Mononuclear cell (primary cell): Measurements from ENCODE around the gene SLC9A7. TPM values are rescaled to one million over a fixed set of nuclear protein-coding genes. Genes with fewer than 3 reads are reported as not detected.

Source experiments
- H3K27me3 ChIP-seq: 2 replicates; pipeline ENCODE4 v1.6.0; 2011; ENCODE audit warnings: low read length, control low read depth; ENCODE audit not compliant: insufficient read depth
- H3K4me1 ChIP-seq: 2 replicates; pipeline ENCODE4 v1.5.1; 2011; ENCODE audit warnings: mild to moderate bottlenecking, low read length, control low read depth; ENCODE audit not compliant: insufficient read depth
- H3K4me3 ChIP-seq: 2 replicates; pipeline ENCODE4 v1.5.1; 2011; ENCODE audit warnings: mild to moderate bottlenecking, low read length, moderate library complexity
- H3K9me3 ChIP-seq: 2 replicates; pipeline ENCODE4 v1.5.1; 2011; ENCODE audit warnings: low read depth, mild to moderate bottlenecking, control low read depth, low read length
- total RNA-seq: library from RNA; depleted of rRNA; stranded (reverse); fragments of >200 nt; gene quantifications from one replicate; pipeline ENCODE4 v1.2.3, GENCODE V29; 2012

SLC9A7 gene
- total RNA-seq, 1 donor = 12.5 TPM

DNA sequence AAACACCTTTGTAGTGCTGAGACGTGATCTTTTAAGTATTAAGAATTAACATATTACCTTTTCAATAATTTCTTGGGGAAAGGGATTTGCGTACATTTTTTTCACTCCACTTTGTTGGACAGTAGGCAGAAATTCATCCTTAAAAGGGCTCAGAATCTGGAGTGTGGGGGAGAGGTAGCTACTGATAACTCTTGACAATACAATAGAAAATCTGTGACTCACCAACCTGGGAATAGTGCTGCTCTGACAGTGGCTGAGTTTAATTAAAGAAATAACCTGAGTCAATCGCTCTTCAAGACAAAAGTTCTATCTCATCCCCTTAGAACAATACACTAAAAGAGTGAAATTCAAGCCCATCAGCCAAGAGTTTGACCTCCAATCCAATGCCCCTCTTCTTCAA, 60.2 kb downstream of the SLC9A7 start:
- H3K9me3 ChIP-seq = no peaks in the 10 kb centered on the region
- no peaks in the 10 kb centered on the region for H3K27me3 ChIP-seq
- no peak overlapping the region for H3K4me3 ChIP-seq
- H3K4me1 ChIP-seq = no peaks in the 10 kb centered on the region

DNA sequence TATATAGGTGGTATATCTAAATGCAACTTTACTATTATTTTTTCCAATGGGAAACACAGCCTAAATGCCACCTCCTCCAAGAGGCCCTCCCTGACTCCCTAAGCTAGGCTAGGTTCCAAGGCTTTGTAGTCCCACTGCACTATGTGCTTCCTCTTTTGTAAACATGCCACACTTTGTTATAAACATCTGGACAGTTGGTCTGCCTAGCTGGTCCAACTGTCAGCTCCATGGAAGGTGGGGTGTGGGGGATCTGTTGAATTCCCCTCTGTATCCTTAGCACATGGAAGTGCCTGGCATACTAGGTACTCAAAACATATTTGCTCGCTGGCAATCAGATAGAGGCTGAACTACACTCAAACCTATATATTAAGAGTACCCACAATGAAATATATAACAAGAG, 63.4 kb downstream of the SLC9A7 start:
- H3K4me3 ChIP-seq = no peak overlapping the region
- H3K4me1 ChIP-seq = no peaks in the 10 kb centered on the region
- H3K27me3 ChIP-seq = no peaks in the 10 kb centered on the region
- H3K9me3 ChIP-seq = no peaks in the 10 kb centered on the region

DNA sequence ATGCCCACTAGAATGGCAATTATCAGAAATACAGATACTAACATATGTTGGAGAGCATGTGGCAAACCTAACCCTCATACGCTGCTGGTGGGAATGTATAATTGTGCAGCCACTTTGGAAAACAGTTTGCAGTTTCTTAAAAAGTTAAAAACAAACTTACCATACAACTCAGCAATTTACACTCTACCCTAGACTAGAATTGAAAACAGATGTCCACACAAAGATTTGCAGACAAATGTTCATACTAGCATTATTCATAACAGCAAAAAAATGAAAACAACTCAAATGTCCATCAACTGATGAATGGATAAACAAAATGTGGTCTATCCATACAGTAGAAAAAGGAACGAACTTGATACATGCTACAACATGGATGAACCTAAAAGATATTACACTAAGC, 64.4 kb downstream of the SLC9A7 start:
- H3K4me3 ChIP-seq = no peak overlapping the region
- H3K4me1 ChIP-seq = no peaks in the 10 kb centered on the region
- no peaks in the 10 kb centered on the region for H3K27me3 ChIP-seq
- no peaks in the 10 kb centered on the region for H3K9me3 ChIP-seq

DNA sequence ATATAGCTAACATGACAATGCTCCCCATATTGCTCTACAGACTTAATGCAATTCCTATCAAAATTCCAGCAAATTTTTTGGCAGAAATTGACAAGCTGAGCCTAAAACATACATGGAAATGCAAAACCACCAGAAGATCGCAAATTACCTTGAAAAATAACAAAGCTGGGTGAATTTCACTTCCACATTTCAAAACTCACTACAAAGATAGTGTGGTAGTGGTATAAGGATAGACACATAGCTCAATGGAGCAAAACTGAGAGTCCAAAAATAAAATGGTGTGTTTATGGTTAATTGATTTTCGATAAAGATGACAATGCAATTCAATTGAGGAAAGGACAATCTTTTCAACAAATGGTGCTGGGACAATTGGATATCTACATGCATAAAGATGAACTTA, 65.8 kb downstream of the SLC9A7 start:
- Histone ChIP-seq H3K27me3 (no peaks in the 10 kb centered on the region), H3K4me1 (no peaks in the 10 kb centered on the region), H3K4me3 (no peak overlapping the region), H3K9me3 (no peaks in the 10 kb centered on the region)

DNA sequence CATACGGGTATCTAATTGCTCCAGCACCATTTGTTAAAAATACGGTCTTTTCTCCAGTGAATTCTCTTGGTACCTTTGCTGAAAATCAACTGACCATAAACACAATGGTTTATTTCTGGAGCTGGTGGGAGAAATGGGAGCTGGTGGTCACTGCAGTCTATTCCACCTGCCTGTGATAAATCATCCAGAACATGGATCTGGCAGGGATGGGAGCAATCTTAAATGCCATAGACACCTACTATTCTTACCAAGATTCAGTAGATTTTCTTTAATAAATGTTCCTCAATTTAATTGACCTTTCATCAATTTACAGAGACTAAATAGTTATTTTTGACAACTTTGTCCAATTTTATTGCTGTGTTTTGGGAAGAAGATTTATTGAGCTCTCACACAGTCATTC, 68.1 kb downstream of the SLC9A7 start:
- Histone ChIP-seq H3K4me3 (no peak overlapping the region), H3K9me3 (no peaks in the 10 kb centered on the region), H3K4me1 (no peaks in the 10 kb centered on the region), H3K27me3 (no peaks in the 10 kb centered on the region)

DNA sequence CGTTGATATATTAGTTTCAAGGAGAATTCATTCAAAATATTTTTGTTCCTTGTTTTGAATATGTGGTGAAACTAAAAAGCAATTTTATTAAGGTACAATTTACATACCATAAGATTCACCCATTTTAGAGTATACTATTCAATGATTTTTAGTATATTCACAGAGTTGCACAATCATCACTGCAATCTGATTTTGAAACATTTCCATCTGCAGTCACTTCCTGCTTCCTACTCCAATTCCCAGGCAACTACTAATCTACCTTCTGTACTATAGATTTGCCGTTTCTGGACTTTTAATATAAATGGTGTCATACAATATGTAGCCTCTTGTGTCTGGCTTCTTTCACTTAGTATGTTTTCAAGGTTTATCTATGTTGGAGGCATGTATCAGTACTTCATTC, 71.3 kb downstream of the SLC9A7 start:
- Histone ChIP-seq H3K9me3 (no peaks in the 10 kb centered on the region), H3K27me3 (no peaks in the 10 kb centered on the region), H3K4me3 (no peak overlapping the region), H3K4me1 (no peaks in the 10 kb centered on the region)

DNA sequence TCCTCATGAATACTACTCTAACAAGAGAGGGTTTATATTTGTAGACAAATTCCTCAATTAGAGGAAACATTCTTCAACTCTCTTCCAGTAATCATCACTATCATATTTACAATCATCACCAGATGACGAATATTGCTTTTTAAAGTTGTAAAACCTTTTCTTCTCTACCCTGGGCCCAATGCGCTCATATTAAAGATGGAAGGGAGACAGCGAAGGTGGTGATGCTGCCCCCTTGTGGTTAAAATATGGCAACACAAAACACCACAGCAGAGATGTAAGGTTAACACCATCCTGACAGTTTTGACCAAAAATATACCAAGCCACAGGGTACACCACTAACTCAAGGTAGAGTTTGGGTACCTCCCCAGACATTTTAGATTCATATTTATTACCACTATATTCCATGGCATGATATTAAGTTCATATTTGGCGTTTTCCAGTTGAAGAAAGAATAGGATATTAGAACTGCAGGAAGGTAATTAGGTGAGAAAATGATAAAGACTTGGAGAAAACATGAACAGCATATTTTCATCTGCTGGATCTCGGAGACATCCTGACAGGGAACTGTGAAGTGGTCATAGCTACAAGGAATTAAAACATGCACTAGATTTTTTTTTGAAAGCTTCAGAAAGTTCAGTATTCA, 72.8 kb downstream of the SLC9A7 start:
- Histone ChIP-seq H3K9me3 (no peaks in the 10 kb centered on the region), H3K4me3 (no peak overlapping the region), H3K27me3 (no peaks in the 10 kb centered on the region), H3K4me1 (no peaks in the 10 kb centered on the region)

DNA sequence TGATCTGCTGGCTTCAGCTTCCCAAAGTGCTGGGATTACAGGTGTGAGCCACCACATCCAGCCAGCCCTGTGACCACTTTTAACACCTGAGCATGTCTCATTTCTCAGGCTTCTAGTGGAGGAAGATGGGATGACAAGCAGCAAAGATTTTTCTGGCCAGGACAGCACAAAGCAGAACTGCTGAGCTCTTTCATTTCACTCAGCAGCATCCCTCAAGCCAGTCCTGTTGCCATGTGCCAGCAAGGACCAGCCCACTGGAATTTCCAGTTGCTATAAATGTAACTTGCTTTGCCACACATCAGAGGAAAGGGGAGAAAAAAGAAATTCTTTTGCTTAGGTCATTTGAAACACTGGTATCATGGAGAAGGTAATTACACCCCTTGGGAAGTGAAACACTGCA, 75.9 kb downstream of the SLC9A7 start:
- Histone ChIP-seq H3K27me3 (no peaks in the 10 kb centered on the region), H3K9me3 (no peaks in the 10 kb centered on the region), H3K4me3 (no peak overlapping the region), H3K4me1 (no peaks in the 10 kb centered on the region)

DNA sequence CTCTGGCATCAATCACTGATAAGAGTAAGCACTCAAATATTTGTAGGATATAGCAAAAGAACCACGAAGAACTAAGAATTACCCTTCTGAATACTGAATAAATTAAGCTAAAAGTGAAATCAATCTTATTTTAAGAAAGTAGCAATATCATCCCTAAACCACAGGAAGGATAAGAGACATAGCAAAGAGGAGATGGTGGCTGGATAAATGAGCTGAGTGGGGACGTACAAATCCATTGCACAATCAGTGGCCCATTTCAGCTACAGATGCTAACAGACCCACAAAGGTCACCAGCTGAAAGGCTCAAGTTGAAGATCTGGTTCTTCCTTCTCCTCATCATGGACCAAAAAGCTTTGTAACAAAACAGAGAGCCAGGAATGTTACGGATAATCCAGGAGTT, 77.1 kb downstream of the SLC9A7 start:
- Histone ChIP-seq H3K27me3 (no peaks in the 10 kb centered on the region), H3K4me1 (peaks cover 3% of the 10 kb centered on the region), H3K4me3 (no peak overlapping the region), H3K9me3 (no peaks in the 10 kb centered on the region)

DNA sequence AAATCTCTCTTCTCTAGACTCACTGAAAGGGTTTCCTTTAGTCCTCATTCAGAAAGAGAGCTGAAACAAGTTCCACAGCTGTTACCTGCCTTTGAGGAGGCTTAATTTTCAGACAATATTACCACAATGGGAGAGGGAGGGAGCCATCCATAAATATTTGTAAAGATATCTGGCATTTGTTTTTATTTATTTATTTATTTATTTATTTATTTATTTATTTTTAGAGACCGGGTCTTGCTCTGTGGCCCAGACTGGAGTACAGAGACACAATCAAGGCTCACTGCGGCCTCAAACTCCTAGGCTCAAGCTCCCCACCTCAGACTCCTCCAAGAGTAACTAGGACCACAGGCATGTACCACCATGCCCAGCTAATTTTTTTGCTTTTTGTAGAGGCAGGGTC, 80.7 kb downstream of the SLC9A7 start:
- H3K27me3 ChIP-seq = no peaks in the 10 kb centered on the region
- H3K4me1 ChIP-seq = peaks cover 6% of the 10 kb centered on the region
- no peaks in the 10 kb centered on the region for H3K9me3 ChIP-seq
- no peak overlapping the region for H3K4me3 ChIP-seq

DNA sequence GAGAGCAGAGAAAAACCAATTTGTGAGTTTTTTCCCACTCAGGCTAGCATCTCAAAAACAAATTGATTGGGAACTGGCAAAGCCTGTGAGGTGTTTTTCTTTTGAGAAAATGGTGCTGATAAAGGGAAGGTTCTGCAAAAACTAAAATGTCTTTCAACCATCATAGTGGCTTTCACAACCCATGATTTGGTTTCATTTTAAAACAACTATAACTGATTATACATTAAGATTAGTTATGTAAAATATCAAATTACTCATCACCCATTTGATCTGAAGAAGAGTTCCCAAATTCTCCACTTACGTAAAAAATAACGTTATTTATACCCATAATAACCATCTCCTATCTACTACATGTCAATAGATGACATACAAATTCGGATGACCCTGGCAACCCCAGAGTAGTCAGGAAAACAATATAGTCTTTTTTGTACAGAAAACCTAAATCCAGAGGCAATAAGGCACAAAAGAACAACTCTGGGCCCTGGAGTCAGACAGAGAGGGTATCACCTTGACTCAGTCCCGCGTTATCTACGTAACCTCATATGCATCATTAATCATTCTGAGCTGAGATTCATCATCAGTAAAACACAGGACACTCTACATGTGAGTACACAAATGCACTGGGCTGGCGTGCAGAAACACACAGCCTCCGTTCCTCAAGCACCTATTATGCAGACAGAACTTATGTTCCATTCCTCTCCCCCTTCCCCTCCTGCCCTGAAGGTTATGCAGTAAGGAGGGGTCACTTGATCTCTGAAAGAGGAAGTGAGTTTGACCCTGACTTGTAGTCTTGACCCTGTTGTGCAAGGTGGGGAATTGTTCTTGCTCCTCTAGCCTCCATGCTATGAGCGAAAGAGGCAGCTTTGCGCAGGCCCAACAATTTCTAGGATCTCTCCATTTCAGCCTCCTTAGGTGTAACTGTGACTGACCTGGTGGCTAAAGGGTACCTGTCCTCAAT, 82.2 kb downstream of the SLC9A7 start:
- Histone ChIP-seq H3K9me3 (no peaks in the 10 kb centered on the region), H3K4me3 (no peak overlapping the region), H3K4me1 (peaks cover 6% of the 10 kb centered on the region), H3K27me3 (no peaks in the 10 kb centered on the region)

DNA sequence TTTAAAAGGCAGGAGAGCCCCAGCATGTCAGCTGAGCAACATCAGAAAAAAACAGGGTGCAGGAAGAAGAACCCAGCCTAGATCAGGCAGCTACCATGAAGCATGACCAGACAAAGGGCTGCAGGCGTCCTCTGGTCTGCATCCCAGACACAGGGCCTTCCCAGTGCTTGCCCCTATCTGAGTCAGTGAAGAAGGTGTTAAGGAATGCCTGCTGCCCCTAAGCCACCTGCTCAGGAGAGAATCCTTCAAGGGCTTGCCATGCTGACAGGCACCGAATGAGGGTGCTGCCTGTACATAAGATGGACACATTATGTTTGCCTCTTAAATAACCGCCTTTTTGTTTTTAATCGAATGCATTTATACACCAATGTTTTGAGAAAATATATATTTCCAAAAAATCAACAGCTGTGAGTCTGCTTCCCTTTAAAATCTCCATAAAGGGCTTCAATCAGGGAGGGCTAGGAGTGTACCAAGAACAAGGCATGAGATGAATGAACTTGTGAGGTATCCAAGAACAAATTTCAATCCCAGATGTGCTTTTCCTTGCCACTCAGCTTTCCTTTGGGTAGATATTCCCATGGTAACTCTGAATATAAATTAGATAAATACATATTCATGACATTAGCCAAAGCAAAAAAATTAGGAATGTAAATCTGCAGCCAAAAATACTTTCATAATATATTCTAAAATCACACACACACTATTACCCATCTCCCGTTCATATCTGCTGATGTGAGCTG, 85.1 kb downstream of the SLC9A7 start:
- H3K4me3 ChIP-seq = no peak overlapping the region
- no peaks in the 10 kb centered on the region for H3K27me3 ChIP-seq
- peaks cover 6% of the 10 kb centered on the region for H3K4me1 ChIP-seq
- no peaks in the 10 kb centered on the region for H3K9me3 ChIP-seq

DNA sequence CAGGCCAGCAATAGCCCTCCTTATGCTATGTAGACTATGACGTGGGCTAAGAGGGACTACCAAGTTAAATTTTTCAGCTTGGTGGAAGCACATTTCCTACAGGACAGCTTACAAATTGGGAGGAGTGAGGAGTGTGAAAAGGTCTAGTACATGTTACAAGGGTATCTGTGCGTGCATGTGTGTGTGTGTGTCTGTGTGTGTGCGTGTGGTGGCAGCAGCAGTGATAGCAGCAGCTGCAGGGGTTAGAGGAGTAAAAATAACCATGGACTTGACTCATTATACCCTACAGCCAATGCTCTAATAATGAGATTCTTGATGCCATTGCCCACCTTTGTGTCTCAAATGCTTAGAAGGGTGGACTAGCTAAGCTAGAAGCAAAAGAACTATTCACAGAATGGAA, 88.6 kb downstream of the SLC9A7 start:
- H3K4me3 ChIP-seq = no peak overlapping the region
- H3K9me3 ChIP-seq = no peaks in the 10 kb centered on the region
- no peaks in the 10 kb centered on the region for H3K27me3 ChIP-seq
- no peaks in the 10 kb centered on the region for H3K4me1 ChIP-seq

DNA sequence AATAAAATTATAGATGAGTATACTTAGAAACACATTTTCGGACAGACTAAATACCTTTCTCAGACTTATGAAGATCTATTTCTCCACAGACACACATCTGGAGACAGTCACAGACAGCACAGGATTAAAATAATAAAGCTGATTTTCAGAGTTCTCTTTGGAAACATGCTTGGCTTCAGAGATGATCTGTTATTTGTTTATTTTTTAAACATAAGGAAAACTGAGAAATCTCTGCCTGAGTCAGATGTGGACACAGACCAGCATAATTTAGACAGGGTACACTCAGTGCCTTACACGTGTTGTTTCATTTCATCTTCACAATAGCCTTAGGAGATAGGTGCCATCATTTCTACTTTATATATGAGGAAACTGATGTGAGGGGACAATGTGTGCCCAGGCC, 92.1 kb downstream of the SLC9A7 start:
- Histone ChIP-seq H3K4me1 (no peaks in the 10 kb centered on the region), H3K9me3 (no peaks in the 10 kb centered on the region), H3K27me3 (no peaks in the 10 kb centered on the region), H3K4me3 (no peak overlapping the region)
